Thoracic aorta (tissue), 2 donors: ENCODE results near the gene HDAC4. TPM values are rescaled to one million over a fixed set of nuclear protein-coding genes. Genes with fewer than 3 reads are reported as not detected.

ENCODE experiments used
- ATAC-seq: fragments of 150-250 bp; one replicate; pipeline ENCODE4 v1.8.0; 2017; ENCODE audit warnings: low read depth; ENCODE audit not compliant: insufficient number of reproducible peaks, low FRiP score
- DNase-seq: peaks from one replicate; pipeline ENCODE4 v3.0.0-alpha.2; 2020; ENCODE audit warnings: low spot score
- H3K27ac ChIP-seq, 2 donors: fragments of 200-600 bp; sonication (generic); 1 replicate in 1 of 2; 2 replicates in 1 of 2; pipeline ENCODE4 v1.5.1; 2016; ENCODE audit warnings: mild to moderate bottlenecking in 2 of 2, moderate library complexity in 2 of 2
- H3K27me3 ChIP-seq: fragments of 200-600 bp; sonication (generic); replicated peaks from 2 replicates; pipeline ENCODE4 v1.6.0; 2016; ENCODE audit warnings: mild to moderate bottlenecking; ENCODE audit not compliant: insufficient read depth
- H3K36me3 ChIP-seq: fragments of 200-600 bp; sonication (generic); one replicate; pipeline ENCODE4 v1.5.1; 2016
- H3K4me1 ChIP-seq, 2 donors: fragments of 200-600 bp; sonication (generic); 1 replicate in 1 of 2; 2 replicates in 1 of 2; pipeline versions ENCODE4 v1.5.1 to v1.6.0; 2016; ENCODE audit warnings: low read depth in 2 of 2, mild to moderate bottlenecking in 1 of 2; ENCODE audit not compliant: control insufficient read depth in 1 of 2
- H3K4me3 ChIP-seq: fragments of 200-600 bp; sonication (generic); 2 replicates; pipeline ENCODE4 v1.5.1; 2016; ENCODE audit warnings: mild to moderate bottlenecking
- H3K9me3 ChIP-seq: fragments of 200-600 bp; sonication (generic); 2 replicates; pipeline ENCODE4 v1.5.1; 2016
- CTCF ChIP-seq: fragments of 200-600 bp; sonication (generic); IDR thresholded peaks from one replicate; pipeline ENCODE4 v1.5.1; 2019; ENCODE audit warnings: antibody characterized with exemption
- total RNA-seq, 2 donors: library from RNA; depleted of rRNA; stranded (reverse); fragments of >200 nt; gene quantifications; one replicate each; pipeline versions ENCODE4 v1.1.0 to v1.2.3, GENCODE V29; 2016

HDAC4 gene
- total RNA-seq, 2 donors from 2014 or later, result 79.2 to 163 TPM

GRCh38 chr2:239245107-239245506 is 155.7 kb downstream of the HDAC4 start:
- no peaks in the 10 kb centered on the region for H3K36me3 ChIP-seq
- no peaks in the 10 kb centered on the region for H3K27me3 ChIP-seq
- peaks cover 4 to 29% of the 10 kb centered on the region in 2 donors for H3K4me1 ChIP-seq
- no peaks in the 10 kb centered on the region for H3K9me3 ChIP-seq
- no peak overlapping the region for H3K27ac ChIP-seq
- no peak for TF ChIP-seq CTCF
- ATAC-seq, result no peak
- H3K4me3 ChIP-seq, result no peak overlapping the region
- no peak for DNase-seq

DNA sequence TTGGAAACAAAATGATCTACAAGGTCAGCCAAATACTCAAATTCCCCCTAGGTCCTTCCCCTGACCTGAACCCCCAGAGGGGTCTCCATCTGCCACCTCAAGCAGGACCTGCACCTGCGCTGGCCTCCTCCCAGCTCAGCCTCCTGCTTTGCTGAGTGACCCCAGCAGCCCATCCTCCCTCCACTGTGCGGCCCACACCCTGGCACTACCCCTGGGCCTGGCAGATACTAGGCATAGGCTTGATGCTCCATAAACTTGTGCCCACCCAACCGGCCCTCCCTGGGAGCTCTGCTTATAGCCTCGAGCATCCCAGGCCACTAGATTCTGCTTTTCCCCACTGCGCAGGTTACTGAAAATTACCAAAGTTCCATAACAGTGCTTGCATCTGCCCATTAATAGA is 156.2 kb downstream of the HDAC4 start:
- Histone ChIP-seq H3K4me1 (peaks cover 7 to 34% of the 10 kb centered on the region in 2 donors), H3K27ac (no peak overlapping the region)
- DNase-seq, result no peak

DNA sequence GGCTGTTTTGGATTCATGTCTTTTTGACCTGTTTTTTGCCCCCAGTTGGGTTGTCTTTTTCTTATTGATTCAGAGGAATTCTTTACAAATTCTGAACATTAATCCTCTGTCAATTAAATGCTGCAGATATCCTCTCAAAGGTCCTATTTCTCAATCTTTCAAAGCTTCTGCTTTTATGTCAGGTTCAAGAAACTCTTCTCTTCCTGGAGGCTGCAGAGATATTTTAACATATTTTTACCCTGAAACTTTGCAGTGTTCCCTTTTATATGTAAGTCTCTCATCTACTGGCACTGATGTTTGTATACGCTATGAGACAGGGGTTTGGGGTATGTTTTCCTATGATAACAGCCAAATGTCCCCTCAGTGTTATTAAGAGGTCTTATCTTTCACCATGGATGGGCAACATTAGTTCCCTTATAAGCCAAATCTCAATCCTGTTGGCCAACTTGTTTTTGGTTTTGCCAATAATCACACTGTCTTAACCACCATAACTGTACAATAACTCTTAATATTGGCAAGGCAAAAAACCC is 159.3 kb downstream of the HDAC4 start:
- Histone ChIP-seq H3K27ac (no peak overlapping the region), H3K4me1 (peaks cover 7 to 37% of the 10 kb centered on the region in 2 donors), H3K27me3 (no peaks in the 10 kb centered on the region), H3K36me3 (no peaks in the 10 kb centered on the region), H3K9me3 (no peaks in the 10 kb centered on the region), H3K4me3 (no peak overlapping the region)
- DNase-seq (no peak), ATAC-seq (no peak)
- TF ChIP-seq CTCF, result no peak

More for the DNA sequence above, 156.2 kb downstream of the HDAC4 start:
- no peak for ATAC-seq
- Histone ChIP-seq H3K27me3 (no peaks in the 10 kb centered on the region), H3K36me3 (no peaks in the 10 kb centered on the region), H3K9me3 (no peaks in the 10 kb centered on the region), H3K4me3 (no peak overlapping the region)
- no peak for TF ChIP-seq CTCF

DNA sequence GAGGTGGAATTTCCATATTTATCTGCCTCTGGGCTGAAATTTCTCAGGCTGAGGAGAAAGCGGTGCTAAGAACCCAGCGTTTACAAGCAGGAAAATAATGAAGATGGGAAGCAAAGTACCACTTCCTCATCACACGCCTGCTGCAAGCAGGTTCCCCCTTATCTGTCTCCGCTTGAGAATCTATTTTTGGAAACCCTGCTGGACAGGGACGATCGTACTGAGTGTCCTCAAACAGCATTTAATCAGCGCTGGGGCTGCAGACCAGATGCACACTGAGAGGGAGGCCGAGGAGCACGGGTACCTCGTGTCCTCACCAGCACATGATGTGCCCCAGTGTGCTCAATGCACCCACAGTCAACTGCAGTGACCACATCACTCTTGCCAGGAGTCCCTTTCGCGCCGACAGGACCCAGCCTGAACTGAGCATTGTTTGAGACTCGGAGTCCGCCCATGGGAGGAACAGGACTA is 160.4 kb downstream of the HDAC4 start:
- Histone ChIP-seq H3K4me1 (peaks cover 7 to 27% of the 10 kb centered on the region in 2 donors), H3K4me3 (no peak overlapping the region)
- no peak for DNase-seq

More for the DNA sequence above, 160.4 kb downstream of the HDAC4 start:
- Histone ChIP-seq H3K36me3 (no peaks in the 10 kb centered on the region), H3K27ac (no peak overlapping the region), H3K9me3 (no peaks in the 10 kb centered on the region), H3K27me3 (no peaks in the 10 kb centered on the region)
- TF ChIP-seq CTCF, result no peak
- no peak for ATAC-seq
